Heart left ventricle (tissue), 13 donors: ENCODE data around the gene PPP6C.

Experiments
- POLR2A ChIP-seq, 2 donors: fragments of 450-650 bp; IDR thresholded peaks; one replicate each; pipeline ENCODE4 v1.6.1; 2017; ENCODE audit warnings: antibody characterized with exemption in 2 of 2, mild to moderate bottlenecking in 2 of 2, moderate library complexity in 2 of 2
- TF ChIP-seq, protein P1 (sequence below), 12 donors: fragments of 200-600 bp; sonication (generic) in 4 of 12; IDR thresholded peaks; one replicate each; pipeline versions ENCODE4 v1.5.0 to v1.8.0; 2018 to 2022; ENCODE audit warnings: antibody characterized with exemption in 12 of 12, mild to moderate bottlenecking in 5 of 12
- donor health status: ischemic (EF 13 %, LVEDD 7.1; RV severe dilation, severe dysfunction).
- donor health status: DM: no; HTN: yes; CAD: no.
- donor health status: DM: no; HTN: no; CAD: no.
- donor health status: ischemic (EF 25% LVEDD 6.9; RV normal size, moderate dysfunction).
- donor health status: ischemic (EF 25% LVEDD 5.7; RV mildly dilated, moderate dysfunction).
- donor health status: ischemic (EF 35%, LVEDD 5.7; RV mildly dilated, moderate dysfunction).
- donor health status: nonischemic (EF 11% LVEDD 7.7; RV severe dilation, severe dysfunction).
- donor health status: DM: yes; HTN: yes; CAD: no.
- donor health status: PGD.
- donor health status: ischemic (EF 29% LVEDD 5.4; RV normal size, mild dysfunction).
- donor health status: nonischemic (EF 23%, LVEDD 6.1; RV moderate dilation, normal function).

- no peak for TF ChIP-seq POLR2A (IDR thresholded peaks at IDR 0.05)
- TF ChIP-seq, protein P1, sequence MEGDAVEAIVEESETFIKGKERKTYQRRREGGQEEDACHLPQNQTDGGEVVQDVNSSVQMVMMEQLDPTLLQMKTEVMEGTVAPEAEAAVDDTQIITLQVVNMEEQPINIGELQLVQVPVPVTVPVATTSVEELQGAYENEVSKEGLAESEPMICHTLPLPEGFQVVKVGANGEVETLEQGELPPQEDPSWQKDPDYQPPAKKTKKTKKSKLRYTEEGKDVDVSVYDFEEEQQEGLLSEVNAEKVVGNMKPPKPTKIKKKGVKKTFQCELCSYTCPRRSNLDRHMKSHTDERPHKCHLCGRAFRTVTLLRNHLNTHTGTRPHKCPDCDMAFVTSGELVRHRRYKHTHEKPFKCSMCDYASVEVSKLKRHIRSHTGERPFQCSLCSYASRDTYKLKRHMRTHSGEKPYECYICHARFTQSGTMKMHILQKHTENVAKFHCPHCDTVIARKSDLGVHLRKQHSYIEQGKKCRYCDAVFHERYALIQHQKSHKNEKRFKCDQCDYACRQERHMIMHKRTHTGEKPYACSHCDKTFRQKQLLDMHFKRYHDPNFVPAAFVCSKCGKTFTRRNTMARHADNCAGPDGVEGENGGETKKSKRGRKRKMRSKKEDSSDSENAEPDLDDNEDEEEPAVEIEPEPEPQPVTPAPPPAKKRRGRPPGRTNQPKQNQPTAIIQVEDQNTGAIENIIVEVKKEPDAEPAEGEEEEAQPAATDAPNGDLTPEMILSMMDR (IDR thresholded peaks at IDR 0.05), result no peak
Observed at GRCh38 chr9:125161284-125161918, 28.2 kb downstream of the PPP6C start.
